Inflammatory macrophage (primary cell): Measurements from ENCODE around the gene TMEM191C.
"Not testable (repeated sequence)": the region's sequence is repeated elsewhere in the genome, so short reads cannot be mapped to it uniquely, and the experiment has no call there.

Source experiments
- DNase-seq, 2 donors: peaks; one replicate each; pipeline ENCODE4 v3.0.0-alpha.2; 2020 to 2022
- total RNA-seq, 18 experiments: gene quantifications; one replicate each; lab custom pipeline; 2026; ENCODE audit warnings: mixed read lengths in 6 of 18, inconsistent platforms in 2 of 18; lab: John Stamatoyannopoulos, UW

The TMEM191C gene
- 0.12 to 2.5 (median 1.1) reads per million in 18 experiments for total RNA-seq

DNA sequence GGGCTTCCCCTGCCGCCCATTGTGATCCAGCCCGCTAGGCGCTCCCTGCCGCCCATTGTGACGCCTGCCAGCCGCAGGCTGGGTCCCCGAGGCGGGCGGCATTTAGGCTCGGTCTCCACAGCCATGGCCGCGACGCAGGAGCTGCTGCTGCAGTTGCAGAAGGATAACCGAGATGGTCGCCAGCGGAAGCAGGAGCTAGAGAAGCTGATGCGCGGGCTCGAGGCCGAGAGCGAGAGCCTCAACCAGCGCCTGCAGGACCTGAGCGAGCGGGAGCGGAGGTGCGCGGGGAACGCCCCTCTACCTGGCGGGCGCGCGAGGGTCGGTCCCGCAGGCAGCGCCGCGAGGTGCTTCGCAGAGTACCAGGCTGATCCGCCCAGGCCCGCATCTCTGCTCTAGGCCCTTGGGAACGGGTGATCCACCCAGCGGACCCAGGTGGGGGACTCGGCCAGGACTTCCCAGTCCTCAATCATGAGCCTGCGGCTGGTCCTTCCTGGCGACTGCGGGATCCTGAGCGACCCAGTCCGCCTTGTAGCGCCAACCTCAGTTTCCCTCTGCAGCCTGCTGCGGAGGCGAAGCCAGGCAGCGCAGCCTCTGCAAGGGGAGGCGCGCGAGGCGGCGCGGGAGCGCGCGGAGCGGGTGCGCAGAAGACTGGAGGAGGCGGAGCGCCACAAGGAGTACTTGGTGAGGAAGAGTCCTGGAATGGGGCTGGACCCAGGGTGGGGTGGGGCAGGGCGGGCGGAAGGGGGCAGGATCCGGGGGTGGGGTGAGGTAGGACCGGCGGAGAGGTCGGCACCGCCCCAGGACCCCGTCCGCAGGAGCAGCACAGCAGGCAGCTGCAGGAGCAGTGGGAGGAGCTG, at the start of gene TMEM191C:
TSS of gene TMEM191C (plus strand) at position 51 of the 857 bp plus-strand sequence. CDS start at position 124, 73 bp downstream.
- DNase-seq, result not testable (repeated sequence)

DNA sequence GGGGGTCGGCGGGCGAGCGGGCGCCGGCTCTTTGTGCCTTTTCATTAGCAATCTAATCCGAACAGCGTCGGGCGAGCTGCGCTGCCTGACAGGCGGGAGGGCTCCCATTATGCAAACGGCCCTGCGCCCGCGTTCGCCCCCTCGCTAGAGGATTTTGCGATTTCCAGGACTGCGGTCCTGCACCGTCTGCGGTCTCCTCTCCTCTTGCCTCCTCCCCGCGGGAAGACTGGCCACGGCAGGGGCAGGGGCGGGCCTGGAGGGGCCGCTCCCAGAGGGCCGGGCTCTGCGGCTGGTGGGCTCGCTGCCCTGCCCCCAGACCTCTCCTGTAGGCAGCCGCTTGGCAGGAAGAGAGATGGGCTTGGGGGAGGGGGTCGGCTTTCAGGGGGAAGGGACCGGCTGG, 49.3 kb upstream of the TMEM191C start:
- not testable (repeated sequence) for DNase-seq

DNA sequence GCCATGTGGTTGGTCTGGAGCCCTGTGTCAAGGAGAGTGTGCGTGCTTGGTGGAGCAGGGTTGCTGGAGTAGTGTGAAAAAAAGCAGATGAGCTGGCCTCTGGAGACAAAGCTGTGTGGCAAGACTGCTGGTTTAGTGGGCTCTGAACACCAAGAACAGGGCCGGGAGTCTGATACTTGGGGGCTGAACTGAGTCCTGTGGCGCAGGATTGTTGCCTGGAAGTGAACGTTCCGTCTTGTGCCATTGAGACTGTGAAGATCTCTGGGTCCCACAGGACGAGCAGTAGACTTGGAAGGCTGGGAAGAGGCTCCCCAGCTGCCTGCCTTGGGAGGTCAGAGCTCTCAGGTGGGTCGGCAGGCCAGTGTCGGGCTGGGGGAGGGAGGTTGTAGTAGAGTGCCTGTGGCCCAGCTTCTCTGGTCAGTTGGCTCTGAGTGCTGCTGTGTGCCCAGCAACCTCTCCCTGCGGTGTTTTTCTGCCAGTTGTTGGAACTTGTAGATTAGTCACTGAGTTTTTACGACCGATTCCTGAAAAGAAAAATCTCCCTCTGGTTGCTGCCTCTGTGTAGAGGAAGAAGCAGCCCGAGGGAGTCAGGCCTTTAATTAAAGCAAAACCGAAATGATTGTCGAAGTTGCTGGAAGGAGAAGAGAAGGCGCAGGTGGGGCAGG, 48.1 kb upstream of the TMEM191C start:
- not testable (repeated sequence) for DNase-seq

DNA sequence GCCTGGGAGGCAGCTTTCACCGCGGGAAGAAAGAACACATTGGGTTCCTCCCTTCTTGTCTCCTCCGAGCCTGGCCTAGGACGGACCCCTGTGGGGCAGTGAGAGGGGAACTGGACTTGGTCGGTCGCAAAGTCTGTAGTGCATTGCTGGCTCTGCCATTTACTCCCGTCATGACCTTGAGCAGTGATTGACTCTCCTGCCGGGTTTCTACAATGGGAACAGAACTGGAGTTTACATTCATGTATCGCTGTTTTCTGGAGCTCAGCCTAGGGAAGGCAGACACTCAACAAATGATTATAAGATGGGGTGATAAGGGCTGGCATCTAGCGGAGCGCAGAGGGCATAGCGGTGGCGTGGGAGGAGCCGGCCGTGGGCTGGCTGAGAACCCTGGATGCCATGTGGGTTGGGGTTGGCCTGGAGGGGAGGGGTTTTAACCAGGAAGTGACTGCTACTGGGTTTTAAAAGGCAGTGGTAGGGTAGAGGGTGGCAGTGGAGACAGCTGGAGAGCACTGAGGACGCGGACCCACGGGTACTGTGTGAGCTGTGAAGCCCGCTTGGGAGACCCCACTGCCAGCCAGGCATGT, 46.9 kb upstream of the TMEM191C start:
- not testable (repeated sequence) for DNase-seq

DNA sequence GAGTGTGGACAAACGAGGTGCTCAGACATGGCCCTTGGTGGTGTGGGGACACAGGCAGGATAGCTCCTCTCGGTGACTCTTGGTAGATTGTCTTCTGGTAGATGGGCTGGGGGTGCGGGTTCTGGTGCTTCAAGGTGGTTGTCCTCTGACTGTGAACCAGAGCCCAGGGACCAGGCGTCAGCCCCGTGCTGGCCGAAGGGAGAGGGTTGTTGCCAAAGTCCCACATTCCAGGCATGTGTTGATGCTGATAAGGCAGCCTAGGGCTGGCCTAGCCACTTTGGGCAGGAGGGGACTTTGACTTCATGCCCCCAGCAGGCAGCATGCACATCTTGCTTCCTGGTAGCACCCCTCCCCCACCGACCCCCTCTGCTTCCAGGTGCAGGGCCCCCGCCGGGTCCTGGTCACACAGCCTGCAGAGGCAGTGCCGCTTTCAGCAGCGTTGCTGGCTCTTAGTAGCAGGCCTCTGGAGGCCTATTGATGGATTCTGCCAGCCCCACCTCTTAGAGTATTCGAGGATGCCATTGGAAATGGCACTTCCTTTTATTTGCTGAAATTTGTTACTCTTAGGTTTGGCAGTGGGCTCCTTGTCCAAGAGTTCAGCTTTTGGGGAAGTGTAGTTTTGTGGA, 43.0 kb upstream of the TMEM191C start:
- DNase-seq, result not testable (repeated sequence)

DNA sequence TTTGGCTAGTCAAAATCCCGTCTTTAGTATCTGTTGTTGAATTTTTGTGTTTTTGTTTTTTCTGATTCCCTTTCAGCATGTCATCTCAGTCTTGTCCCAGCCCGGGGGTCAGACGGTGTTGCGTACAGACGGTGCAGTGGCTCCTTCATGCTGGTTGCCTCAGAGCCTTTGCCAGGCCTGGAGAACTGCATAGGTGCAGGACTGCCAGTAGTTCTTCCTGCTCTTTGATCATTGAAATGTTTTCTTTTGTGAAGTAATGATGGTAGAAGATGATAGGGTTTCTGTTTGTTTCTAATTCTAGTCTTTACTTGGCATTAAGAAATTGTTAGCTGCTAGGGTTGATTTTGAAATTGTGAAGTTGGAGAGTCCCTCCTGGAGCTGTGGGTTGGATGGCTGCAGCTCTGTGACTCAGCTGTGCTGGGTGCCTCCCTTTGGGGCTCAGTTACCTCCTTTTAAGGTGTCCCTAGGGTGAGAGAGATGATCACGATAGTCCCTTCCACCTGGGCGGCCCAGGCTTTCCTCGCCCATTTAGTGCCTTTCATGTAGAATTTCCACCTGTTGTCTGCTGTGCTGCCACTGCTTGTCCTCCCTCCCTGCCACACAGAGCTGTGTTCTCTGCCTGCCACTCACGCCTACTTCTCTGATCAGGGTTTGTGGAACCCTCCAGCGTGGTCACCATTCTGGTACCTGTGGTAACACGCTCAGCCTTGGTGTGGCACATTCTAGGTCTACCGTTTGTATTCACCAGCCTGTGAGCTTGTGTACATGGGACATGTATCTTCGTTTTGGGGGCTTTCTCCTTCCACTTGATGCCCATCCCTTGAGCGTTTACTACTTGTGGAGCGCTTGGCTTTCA, 32.6 kb upstream of the TMEM191C start:
- DNase-seq, result not testable (repeated sequence)

DNA sequence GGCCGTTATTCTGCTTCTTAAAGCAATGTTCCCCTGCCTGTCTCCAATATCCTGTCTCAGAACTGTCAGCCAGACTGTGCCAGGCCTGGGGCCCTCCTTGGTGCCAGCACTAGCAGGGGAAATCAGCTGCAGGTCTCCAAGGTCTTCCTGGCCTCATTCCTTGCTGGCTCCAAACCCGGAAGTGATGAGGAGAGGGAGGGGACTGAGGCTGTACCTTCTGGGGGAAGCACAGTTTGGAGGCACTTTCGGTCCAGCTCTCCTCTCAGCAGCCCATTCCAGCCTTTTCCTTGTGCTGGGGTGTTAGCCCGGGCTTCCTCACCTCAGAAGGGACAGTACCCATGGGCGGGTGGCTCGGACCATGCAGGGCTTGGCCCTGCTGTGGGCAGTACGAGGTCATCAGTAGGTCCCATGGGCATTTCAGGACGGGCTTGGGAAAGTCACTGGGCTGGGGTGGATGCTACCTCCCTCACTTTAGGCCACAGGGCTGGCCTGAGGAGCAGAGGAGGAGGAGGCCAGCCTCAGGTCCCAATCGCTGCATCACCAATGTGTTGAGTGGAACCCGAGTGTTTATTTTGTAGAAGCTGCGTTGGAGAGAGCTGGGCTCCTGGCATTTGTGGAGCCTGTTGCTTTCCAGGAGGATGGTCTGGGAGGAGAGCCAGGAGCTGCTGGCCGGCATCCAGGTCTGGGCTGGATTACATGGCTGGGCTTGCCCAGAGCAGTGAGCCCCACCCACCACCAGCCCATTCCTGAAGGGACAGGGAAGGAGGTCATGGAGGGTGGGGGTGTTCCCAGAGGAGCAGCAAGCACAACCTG, 31.0 kb upstream of the TMEM191C start:
- DNase-seq, result not testable (repeated sequence)

DNA sequence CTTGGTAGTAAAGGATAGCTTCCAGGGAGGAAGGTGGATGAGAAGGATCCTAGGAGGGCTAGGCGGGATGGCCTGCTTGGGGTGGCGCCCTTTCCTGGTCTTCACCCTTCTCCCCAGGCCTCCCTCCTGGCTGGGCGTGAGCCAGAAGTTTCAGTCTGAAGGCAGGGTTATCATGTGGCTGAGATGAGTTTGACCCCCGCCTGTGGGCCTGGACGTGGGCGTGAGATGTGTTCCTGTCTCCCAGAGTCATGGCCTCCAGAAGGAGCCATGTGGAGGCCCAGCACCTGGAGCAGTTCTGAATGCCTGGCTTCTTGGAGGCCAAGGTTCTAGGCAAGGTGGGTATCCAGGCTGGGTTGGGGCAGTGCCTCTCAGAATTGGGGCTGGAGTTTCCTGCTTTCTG, 29.2 kb upstream of the TMEM191C start:
- DNase-seq, result not testable (repeated sequence)

DNA sequence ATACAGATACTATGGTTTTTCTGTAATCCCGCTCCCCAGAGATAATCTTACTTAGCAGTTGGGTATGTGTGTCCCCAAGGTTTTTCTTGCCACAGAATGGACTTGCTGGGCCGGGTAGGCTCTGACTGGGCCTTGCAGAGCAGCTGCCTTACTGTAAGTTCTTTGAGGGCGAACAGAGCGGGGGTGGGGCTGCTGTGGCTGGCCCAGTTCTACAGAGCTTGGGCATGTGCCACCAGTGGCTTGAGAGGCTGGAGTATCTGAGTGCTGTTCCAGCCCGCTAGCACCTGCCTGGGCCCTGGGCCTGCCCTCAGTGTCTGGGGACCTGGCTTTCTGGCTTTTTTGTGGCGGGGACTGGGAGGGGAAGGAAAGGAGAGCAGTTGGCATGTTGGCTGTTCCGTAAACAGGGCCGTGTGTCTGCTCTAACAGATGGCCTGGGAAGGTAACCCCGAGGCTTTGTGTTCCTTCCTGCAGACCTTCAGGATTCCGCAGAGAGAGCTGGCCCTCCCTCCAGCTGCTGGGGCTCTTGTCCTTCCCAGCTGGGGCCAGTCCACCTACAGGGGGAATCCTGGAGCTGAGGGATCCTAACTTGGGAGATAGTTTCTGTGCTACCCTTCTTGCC, 27.1 kb upstream of the TMEM191C start:
- not testable (repeated sequence) for DNase-seq

DNA sequence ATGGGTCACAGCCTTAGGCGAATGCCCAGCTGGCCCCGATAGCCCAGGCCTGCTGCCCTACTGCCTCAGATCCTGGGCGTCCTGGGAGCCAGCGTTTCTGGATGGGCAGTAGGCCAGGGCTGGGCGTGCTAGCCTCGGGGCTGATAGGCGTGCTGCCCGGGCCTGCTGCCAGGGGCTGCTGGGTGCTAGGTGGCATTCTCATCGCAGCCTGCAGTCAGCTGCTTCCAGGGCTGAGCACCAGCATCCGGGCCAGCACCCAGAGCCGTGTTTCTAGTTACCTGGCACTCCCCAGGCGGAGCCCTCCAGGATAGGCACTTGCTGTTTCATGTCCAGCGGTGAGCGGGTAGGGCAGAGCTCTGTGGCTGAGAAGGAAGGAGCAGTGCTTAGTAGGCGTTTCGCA, 26.5 kb upstream of the TMEM191C start:
- not testable (repeated sequence) for DNase-seq

DNA sequence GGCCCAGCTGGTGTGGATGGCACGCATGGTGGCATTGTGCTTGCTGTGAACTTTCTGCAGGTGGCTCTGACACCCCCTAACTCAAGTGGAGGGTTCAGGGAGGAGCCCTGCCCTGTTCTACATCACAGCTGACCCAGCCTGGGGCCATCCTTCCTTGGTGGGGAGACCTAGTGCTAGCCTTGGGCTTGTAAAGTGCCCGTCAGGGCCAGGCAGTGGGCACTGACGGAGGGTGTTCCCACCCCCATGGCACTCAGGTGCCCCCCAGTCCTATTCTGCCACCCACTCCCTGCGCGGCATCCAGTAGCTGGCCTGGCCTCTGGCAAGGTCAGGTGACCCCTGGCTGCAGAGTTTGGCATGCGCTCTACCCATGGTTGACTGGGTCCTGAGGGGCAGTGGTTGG, 26.0 kb upstream of the TMEM191C start:
- not testable (repeated sequence) for DNase-seq

DNA sequence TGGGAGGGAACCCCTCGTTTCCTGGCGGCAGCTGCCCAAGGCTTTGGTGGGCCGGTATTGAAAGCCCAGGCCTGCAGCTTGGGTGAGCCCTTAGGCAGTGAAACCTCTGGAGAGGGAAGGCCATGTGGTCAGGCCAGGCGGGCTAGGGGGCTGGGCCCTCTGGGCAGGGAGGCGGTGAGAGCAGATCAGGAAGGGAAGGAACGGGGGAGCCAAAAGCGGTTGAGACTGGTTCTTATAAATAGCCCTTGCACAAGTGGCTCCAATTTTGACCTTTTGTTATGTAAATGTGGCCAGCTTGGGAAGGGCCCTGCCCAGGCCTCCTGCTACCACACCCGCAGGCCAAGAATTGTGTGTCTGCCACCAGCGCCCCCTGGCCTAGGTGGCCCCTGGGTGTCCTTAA, 25.1 kb upstream of the TMEM191C start:
- DNase-seq, result not testable (repeated sequence)

DNA sequence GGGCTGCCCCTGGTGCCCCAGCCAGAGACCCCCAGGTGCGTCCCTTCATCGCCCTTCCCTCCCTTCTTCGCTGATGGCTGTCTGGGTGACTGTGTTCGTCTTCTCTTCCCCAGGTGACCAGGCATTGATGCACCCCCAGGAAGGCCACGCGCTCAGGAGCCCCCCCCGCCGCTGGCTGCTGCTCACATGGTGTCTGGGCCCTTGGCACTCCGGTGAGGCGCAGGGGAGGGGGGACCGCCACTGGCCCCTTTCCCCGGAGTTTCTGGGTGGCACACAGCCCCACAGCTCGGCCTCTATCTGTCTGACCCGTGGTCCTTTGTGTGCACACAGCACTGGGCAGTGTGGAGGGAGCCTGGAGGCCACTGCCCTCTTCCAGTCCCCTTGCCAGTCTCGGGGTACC, 24.5 kb upstream of the TMEM191C start:
- DNase-seq, result not testable (repeated sequence)

DNA sequence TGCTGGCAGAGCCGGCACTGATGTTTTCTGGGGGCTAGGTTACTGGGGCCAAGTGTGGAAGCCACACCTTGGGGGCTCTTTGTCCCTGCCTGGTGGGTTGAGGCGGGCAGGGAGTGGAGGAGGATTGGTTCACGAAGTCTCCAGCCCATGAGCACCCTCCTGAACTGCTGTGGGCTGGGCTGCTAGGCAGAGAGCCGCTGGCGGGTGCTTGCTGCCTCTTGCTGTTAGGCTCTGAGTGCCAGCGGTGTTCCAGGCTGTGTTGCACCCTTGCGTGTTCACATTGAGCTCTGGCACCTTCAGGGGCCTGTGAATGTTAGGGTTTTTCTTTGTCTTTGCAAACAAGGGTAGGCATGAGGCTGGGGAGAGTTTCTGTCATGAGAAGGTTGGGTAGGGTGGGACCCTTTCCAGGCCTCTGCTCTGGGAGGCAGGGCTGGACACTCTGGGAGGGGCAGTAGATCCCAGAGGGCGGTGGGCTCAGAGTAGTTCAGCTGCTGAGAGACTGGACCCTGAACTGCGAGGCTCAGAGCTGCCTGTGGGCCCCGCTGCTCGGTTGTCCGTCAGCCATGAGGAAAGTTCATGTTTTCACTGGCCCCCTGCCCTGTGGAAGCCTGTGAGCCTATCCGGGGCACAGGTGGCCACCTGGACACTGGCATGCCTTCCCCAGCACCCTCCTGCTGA, 24.0 kb upstream of the TMEM191C start:
- DNase-seq, result no peak

DNA sequence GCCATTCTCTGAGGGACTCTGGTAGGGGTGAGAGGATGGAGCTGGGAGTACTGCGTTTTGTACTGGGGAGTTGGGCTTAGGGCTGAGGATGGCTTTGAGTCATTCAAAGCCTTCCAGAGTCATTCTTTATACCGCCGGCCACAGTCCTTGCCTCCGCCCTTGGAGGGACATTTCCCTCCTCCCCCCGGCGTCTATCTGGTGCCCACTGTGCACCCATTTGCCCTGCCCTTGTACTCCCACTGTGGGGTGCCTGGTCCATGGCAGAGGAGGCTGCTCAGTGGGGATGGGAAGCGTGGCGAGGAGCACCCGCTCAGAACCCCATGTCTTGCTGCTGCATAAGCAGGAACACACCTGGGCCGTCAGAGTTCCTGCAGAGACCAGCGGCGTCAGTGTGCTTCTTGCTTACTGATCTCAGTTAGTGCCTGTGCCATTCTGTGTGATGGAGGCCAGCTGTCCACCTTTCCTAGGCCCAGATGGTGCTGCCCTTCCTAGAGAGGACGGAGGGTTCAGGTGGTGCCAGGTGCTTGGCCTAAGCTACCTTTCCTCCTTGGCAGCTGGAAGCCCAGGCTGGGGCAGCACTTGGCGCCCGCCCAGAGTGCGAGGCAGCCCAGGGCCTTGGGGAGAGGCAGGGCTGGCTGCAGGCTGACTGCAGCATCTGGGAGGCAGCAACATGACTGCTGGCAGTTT, 23.3 kb upstream of the TMEM191C start:
- no peak for DNase-seq

DNA sequence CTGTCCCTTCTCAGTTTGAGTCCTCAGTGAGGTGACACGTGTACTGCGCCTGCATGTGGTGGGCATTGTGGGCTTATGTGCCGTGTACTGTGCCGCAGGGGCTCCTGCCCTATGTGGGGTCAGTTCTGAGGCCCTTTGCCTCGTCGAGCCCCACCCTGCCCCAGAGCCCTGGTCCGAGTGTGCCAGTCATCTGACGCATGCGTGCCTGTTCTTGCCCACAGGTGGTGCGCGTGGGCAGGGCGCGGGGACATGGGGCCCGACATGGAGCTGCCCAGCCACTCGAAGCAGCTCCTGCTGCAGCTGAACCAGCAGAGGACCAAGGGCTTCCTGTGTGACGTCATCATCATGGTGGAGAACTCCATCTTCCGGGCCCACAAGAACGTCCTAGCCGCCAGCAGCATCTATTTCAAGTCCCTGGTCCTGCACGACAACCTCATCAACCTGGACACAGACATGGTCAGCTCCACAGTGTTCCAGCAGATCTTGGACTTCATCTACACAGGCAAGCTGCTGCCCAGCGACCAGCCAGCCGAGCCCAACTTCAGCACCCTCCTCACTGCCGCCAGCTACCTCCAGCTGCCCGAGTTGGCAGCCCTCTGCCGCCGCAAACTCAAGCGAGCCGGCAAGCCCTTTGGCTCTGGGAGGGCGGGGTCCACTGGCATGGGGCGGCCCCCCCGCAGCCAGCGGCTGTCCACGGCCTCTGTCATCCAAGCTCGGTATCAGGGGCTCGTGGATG, 22.3 kb upstream of the TMEM191C start:
- no peak for DNase-seq

DNA sequence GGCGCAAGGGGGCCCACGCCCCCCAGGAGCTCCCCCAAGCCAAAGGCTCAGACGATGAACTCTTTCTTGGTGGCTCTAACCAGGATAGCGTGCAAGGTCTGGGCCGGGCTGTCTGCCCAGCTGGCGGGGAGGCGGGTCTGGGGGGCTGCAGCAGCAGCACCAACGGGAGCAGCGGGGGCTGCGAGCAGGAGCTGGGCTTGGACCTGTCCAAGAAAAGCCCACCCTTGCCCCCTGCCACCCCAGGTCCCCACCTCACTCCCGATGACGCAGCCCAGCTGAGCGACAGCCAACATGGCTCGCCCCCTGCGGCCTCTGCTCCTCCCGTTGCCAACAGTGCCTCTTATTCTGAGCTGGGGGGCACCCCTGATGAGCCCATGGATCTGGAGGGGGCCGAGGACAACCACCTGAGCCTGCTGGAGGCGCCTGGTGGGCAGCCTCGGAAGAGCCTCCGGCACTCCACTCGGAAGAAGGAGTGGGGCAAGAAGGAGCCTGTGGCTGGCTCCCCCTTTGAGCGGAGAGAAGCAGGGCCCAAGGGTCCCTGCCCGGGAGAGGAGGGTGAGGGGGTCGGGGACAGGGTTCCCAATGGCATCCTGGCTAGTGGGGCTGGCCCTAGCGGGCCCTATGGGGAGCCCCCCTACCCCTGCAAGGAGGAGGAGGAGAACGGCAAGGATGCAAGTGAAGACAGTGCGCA, 21.6 kb upstream of the TMEM191C start:
- no peak for DNase-seq
